Measurements from ENCODE around the gene NEXN.
"Not testable (repeated sequence)": the region's sequence is repeated elsewhere in the genome, so short reads cannot be mapped to it uniquely, and the experiment has no call there.

The NEXN gene

DNA sequence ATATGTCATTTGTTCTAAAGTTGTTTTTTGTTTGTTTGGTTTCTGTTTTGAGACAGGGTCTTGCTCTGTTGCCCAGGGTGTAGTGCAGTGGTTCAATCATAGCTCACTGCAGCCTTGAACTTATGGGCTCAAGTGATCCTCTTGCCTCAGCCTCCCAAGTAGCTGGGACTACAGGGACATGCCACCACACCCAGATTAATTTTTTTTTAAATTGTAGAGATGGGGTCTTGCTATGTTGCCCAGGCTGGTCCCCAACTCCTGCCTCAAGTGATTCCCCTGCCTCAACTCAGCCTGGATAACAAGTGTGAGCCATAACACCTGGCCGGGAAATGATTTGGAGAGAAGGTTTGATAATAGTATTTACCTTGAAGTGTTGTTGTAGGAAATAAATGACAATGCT is 18.2 kb downstream of the NEXN start:
- DNase-seq: no peak

DNA sequence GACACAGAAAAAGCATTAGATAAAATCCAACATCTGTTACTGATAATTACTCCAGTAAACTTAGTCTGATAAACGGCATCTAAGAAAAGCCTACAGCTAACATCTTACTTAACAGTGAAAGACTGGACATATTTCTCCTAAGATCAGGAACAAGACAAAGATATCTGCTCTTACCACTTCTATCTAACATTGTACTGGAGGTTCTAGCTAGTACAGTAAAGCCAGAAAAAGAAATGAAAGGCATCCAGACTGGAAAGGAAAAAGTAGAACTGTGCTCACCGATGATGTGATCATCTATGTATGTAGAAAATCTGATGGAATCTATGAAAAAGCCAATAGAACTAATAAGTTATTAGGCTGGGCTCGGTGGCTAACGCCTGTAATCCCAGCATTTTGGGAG is 21.7 kb downstream of the NEXN start:
- DNase-seq: no peak

DNA sequence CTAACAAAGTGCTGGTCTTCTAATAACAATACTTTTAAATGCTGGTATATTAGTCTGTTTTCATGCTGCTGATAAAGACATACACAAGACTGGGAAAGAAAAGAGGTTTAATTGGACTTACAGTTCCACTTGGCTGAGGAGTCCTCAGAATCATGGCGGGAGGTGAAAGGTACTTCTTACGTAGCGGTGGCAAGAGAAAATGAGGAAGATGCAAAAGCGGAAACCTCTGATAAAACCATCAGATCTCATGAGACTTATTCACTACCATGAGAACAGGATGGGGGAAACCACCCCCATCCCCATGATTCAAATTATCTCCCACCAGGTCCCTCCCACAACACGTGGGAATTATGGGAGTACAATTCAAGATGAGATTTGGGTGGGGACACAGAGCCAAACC is 30.5 kb downstream of the NEXN start:
- not testable (repeated sequence) for DNase-seq

- DNase-seq: no peak
Observed at GRCh38 chr1:77925518-77925917, 37.1 kb downstream of the NEXN start.

- no peak for DNase-seq
Observed at GRCh38 chr1:77925956-77926355, 37.5 kb downstream of the NEXN start.

- no peak for DNase-seq
Observed at GRCh38 chr1:77926561-77927357, 38.3 kb downstream of the NEXN start.

GRCh38 chr1:77927414-77927813 is 39.0 kb downstream of the NEXN start:
- DNase-seq: no peak

DNA sequence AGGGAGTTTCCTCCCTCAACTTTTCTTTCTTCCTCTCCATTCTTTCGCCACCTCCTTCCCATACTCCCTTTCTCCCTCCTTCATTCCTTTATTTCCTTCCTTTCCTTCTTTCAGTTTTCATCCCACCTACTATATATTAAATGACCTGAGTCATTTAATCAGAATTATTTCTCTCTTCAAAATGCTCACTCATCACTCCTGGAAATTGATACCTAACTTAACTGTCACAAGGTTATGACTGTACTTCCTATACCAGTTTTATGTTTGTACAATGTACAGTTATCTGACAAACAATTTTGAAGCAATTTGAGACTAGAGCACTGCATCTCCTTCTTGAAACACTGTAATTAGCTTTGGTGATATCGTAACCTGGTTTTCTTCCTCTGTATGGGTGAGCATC is 41.4 kb downstream of the NEXN start:
- no peak for DNase-seq

DNA sequence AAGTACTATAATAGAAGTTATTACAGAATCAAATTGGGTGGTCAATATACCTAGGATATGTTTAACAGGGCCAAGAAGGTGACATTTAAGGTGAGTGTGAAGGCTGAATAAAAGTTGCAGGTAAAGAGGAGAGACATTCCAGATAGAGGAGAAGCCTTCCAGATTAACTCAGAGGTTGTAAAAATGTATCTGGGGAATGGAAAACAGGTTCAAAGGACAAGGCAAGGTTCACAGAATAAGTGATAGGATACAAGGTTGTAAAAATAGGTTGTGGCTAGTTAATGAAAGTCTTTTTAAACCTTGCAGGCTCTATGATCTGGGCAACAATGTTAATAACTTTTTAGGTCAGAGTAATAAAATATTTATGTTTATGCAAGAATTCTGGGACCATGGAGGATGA is 50.2 kb downstream of the NEXN start:
- no peak for DNase-seq

DNA sequence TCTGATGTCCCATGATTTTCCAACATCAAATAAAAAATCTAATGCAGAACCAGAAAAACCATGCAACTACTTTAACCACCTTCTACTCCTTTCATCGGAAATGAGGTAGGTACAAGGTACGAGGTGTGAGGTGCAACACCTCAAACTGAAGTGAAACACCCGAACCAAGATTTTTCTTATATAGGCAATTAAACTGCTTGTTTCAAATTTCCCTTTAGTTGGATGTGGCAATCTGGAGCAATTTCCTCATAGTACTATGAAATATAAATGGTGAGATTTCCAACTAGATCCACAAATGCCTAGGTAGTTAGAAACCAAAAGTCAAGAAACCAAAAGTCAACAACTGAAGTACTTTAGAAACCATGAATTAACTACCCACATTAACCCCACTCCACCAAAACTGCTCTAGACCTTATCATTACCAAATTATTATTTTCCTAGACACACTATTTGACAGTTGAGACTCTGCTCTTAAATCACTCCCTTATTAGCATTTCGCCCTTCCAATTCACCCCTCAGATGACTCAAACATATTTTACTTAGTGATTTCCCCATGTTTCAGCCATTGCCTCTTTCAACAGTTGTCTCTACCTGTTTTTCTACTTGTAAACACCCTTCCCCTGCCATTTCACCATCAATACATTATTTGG is 52.6 kb downstream of the NEXN start:
- DNase-seq: no peak

DNA sequence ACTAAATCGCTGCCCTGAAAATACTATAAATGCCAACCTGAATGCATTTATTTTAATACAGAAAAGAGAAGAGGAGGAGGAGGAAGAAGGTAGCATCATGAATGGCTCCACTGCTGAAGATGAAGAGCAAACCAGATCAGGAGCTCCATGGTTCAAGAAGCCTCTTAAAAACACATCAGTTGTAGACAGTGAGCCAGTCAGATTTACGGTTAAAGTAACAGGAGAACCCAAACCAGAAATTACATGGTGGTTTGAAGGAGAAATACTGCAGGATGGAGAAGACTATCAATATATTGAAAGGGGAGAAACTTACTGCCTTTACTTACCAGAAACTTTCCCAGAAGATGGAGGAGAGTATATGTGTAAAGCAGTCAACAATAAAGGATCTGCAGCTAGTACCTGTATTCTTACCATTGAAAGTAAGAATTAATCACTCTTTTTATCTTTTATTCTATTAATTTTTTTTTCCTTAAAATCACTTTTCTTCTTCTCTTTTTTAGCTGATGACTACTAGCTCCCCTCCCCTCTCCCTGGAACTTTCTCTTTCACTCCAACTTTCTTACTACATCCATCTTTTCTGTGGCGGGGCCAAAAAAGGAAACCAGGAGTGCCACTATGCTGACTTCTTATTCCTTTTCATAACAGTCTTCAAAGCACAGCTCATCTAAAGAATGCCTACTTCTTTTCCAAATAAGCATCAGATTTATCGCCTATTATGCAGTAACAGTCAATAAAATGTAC is 54.1 kb downstream of the NEXN start:
- no peak for DNase-seq

DNA sequence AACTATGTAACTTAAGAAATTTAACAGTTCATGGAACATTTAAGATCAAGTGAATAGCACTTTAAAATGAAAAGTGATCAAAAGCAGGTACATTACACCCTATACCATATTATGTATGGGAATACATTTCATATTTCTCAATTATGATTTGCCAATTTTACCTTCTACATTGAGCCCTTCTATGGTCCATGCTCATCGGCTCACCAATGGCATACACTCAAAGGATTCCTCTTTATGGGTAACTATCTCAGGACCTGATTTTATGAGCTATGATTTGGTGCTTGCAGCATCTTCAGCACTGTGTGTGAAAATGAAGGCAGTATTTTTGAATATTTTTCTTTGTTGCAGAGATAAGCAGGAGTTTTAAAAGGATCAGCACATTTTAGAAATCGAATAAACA is 56.9 kb downstream of the NEXN start:
- no peak for DNase-seq

DNA sequence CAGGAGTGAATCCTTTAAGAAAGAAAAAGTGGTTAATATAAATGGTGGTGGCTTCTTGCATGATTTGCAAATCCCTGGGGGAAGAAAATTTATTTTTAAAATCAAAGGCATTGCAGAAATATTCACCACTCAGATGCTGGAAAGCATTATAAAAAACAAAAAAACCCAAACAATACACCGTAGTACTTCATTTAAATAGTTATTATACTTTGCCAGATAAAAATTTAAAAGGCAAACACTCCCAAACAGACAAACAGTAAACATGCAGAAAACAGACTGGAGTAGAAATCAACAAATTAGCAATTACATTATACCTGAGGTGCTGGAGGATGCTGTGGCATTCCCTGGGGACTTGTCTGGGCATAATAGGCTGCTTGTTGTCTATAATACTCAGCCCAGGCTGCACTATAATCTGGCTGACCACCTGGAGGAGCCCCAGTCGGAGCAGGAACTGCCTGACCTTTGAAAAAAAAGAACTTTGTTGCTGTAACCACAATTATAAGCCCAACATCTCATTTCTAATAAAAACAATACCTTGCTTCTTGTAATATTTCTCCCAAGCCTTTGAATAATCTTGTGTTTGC is 60.5 kb downstream of the NEXN start:
- no peak for DNase-seq

- DNase-seq: no peak
Observed at GRCh38 chr1:77950873-77951272, 62.4 kb downstream of the NEXN start.

GRCh38 chr1:77951328-77951727 is 62.9 kb downstream of the NEXN start:
- no peak for DNase-seq

DNA sequence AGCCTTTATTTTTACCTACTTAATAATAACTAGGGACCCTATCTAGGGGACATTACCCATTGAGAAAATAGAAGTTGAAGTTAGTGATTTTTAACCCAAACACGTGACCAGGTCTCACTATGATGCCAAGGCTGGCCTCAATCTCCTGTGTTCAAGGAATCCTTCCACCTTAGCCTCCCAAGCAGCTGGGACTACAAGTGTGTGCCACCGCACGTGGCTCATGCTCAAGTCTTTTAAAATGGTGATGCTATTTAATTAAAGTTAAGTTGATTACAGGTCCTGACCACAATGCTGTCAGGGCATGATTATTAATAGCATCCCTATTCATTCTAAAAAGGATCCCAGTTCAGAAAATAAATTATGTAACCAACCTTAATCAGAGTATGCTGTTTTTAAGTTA is 65.5 kb downstream of the NEXN start:
- no peak for DNase-seq

DNA sequence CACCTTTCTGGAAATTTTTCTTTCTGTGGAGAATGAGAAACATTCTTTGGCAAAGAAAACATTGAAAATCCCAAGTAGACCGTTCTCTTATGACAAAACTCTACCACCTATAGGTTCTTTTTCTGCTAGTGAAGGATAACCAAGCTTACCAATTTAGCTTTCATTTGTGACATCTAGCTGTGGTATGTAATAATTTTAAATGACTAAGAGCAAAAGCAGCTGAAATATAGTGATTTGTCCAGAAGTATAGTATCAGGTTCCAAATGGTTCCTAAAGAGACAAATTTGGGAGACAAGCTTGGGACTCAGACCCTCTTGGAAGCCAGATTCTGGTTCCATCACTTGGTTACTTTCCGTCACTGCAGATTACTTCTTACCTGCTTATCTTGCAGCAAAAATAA is 66.1 kb downstream of the NEXN start:
- DNase-seq: no peak

DNA sequence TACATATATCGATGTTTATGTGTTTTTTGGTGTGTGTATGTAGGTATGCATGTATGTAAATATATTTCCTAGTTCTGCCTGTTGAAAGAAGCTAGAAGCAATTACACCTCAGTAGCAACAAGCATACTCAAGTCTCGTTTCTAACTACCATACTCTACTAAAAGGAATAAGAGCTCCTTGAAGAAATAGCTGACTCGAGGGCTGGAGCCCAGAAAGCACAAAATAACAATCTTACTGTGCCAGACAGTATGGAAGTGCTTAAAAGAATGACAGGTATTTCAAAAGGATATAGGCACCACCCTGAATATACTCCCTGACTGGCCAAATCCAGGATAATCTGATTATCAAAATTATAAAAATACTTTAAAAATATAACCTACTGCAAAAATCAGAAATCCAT is 67.3 kb downstream of the NEXN start:
- no peak for DNase-seq

DNA sequence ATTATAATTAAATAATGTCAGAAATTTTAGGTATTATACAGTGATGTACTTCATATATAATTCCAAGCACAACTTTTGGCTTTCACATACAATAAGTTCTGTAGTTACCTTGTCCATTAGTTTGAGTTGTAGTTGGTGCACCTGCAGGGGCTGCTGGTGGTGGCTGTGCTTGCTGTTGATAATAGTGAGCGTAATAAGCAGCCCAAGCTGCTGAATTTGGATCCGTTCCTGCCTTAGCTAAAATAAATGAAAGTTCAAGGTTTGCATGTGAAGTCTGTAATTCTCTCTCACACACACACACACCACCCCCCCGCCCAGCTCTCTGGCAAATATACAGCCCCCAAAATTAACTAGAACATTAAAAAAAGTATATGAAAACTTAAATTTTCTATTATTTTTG is 68.0 kb downstream of the NEXN start:
- no peak for DNase-seq

DNA sequence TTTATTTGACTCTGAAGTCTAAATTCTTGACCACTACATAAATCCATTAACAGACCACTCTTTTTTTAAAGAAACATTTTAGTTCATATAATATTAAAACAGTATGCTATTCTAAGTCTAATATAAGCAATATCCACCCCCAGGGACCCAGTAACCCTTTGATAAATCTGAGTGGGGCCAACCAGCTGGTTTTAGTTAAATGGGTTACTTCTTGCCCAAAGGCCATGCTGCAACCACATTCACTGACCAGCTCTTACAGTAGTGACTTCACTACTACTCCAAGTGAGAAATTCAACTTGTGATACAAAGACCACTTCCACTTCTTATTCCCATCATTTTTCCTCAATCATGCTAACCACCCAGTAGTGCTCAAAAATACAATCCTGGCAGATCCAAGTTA is 70.0 kb downstream of the NEXN start:
- no peak for DNase-seq

GRCh38 chr1:77958850-77959249 is 70.4 kb downstream of the NEXN start:
- DNase-seq: no peak

DNA sequence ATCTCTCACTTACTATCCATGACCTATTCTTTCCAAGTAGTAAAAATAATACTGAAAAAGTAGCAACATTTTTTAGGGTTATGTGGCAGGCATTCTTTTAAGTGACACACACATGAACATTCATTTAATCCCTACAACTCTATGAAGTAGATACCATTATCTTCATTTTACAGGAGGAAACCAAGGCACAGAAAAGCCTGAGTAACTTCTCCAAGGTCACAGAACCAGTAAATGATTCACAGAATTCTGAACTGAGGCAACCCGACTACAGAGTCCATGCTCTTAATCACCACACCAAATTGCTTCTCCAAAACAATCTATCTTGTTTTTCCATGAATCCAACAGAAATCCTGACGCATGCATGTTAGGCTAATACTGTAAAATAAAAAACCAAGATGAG is 73.0 kb downstream of the NEXN start:
- no peak for DNase-seq

- no peak for DNase-seq
Observed at GRCh38 chr1:77966291-77966690, 77.9 kb downstream of the NEXN start.

DNA sequence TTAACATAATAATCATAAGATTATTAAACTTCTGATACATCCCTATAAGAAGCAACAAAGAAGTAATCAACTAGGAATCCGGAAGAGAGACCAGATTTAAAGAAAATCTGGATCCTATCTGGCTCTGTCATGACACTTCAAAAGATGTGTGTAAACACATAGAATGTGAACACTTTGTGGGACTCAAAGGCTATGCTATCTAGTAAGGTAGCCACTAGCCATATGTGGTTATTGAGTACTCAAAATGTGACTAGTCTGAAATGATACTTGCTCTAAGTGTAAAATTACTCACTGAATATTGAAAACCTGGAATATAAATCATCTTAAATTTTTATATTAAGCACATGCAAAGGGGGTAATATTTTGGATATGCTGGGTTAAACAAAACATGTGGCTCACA is 81.8 kb downstream of the NEXN start:
- no peak for DNase-seq

Data from CD4-positive, alpha-beta T cell treated with Interleukin-12 subunit alpha and Interleukin-12 subunit beta, for 1 hour (primary cell).